CD4-positive, alpha-beta T cell treated with Interleukin-12 subunit alpha and Interleukin-12 subunit beta, for 1 hour (primary cell): ENCODE results near the gene TRMT112.

ENCODE experiments used
- DNase-seq: peaks from one replicate; pipeline ENCODE4 v3.0.0-alpha.2; 2020

The TRMT112 gene

GRCh38 chr11:64317325-64317960, at the start of gene TRMT112:
Gene TRMT112, minus strand, starts transcription at chr11:64317559. Its CDS starts 33 bp downstream, at chr11:64317526.
- peak; percentile 98 for DNase-seq

DNA sequence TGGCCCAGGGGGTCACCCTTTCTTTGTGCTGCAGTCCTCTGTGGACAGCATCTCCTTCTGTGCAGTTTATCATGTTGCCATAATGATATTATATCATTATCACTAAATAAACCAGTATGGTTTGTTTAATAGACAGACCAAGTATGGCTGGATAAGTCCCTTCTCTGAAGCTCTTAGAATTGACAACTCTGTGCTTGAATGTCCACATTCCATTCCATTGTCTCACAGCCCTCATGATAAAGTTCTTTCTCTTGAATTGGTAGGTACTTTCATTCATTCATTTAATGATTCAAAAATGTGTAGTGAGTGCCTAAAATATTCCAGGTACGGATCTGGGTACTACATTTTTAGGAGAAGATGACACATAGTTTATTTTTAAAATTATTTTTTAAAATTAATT, 49.4 kb upstream of the TRMT112 start:
- DNase-seq, result no peak

GRCh38 chr11:64364911-64365310, 47.6 kb upstream of the TRMT112 start:
- no peak for DNase-seq

- no peak for DNase-seq
Observed at GRCh38 chr11:64364435-64364834, 47.1 kb upstream of the TRMT112 start.

- no peak for DNase-seq
Observed at GRCh38 chr11:64362339-64362738, 45.0 kb upstream of the TRMT112 start.

DNA sequence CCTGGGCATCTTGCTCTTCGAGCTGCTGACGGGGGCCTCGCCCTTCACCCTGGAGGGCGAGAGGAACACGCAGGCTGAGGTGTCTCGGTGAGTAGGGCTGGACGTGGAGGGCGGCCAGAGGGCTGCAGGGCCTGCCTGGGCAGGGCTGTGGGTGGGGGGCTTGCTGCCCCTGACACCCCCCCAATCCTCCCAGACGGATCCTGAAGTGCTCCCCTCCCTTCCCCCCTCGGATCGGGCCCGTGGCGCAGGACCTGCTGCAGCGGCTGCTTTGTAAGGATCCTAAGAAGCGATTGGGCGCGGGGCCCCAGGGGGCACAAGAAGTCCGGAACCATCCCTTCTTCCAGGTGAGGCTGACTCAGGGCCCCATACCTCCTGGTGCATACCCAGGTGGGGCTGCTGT, 44.3 kb upstream of the TRMT112 start:
- no peak for DNase-seq

DNA sequence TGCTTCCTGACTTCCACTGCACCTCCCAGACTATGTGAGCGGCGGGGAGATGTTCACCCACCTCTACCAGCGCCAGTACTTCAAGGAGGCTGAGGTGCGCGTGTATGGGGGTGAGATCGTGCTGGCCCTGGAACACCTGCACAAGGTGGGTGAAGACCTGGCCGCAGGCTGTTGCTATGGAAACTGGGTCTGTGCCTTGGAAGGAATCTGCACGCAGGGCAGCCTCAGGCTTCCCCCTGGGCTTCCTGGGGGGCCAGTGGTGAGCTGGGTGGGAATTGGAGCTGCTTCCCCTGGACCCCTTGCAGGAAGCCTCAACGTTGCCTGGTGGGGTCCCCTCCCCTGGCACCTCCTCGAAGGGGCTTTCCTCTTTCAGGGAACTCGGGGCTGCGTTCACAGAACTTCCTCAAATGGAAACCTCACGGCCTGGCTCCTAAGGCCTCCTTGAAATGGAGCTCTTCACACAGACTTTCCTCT, 43.1 kb upstream of the TRMT112 start:
- no peak for DNase-seq

DNA sequence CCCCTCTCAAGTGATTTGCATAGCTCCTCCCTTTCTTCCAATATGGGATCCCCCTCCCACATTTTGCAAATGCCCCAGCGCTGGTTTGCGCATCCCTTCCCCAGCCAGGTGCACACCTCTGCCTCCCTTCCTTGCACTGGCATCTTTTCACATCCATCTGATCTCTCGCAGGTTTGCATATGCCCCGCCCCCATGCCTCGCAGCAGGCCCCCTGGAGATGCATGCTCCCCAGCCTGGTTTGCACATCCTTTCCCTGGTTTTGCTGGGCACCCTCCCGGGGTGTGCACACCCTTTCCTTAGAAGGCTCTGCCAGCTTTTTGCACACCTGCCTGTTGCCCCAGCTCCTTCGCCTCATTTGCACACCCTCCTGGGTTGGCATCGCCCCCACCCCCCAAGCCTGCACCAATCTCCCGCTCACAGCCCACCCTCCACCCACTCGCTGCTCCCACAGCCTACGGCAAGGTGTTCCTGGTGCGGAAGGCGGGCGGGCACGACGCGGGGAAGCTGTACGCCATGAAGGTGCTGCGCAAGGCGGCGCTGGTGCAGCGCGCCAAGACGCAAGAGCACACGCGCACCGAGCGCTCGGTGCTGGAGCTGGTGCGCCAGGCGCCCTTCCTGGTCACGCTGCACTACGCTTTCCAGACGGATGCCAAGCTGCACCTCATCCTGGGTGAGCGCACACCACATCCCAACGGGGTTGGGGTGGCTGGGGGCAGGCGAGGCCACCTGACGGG, 42.5 kb upstream of the TRMT112 start:
- no peak for DNase-seq

GRCh38 chr11:64358907-64359711, 41.8 kb upstream of the TRMT112 start, which contains the start of gene RPS6KA4:
Gene RPS6KA4, plus strand, starts transcription at chr11:64359162. Its CDS starts 74 bp downstream, at chr11:64359236.
- peak; percentile 47 for DNase-seq

DNA sequence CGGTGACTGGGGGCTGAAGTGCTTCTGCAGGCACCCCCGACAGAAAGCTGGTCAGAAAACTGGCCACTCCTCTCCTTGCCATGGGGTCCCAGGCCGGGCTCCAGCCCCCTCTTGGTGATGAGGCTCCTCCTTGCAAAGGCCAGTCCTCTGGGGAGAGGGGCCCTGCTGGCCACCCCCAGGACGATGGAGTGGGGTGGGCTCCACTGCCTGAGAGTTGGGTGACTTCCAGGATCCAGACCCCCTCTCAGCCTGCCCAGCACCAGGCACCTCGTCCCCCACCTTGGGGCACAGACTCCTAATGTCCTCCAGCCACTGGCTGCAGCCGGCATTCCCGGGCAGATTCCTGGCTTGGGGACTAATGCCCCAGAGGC, 41.2 kb upstream of the TRMT112 start:
- no peak for DNase-seq

DNA sequence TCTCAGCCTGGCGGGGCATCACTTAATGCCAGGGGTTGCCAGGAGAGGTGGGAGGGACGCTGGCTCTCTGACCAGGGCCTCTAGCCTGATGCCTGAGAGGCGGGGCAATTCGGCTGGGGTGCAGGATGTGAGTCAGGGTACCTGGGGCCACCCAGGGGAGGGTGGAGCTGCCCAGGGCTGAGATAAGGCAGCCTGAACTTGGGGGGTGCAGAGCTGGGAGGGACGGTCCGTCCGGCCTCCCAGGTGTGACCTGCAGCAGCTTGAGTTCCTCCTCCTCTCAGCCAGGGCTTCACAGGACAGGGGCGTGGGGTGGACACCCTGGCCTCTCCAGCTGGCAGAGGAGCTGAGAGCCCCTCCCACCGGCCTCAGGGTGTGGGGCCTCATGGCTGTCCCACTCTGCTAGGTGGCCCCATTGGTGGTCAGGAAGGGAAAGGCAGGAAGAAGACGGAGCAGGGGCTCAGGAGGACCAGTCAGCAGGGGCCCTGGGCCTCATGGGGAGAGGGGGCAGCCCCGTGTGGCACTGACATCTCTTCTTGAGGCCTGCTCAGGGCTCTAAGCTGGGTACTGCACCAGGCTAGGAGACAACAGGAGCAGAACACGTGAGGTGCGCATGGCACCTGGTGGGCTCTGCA, 40.7 kb upstream of the TRMT112 start:
- peak; percentile 30 for DNase-seq

DNA sequence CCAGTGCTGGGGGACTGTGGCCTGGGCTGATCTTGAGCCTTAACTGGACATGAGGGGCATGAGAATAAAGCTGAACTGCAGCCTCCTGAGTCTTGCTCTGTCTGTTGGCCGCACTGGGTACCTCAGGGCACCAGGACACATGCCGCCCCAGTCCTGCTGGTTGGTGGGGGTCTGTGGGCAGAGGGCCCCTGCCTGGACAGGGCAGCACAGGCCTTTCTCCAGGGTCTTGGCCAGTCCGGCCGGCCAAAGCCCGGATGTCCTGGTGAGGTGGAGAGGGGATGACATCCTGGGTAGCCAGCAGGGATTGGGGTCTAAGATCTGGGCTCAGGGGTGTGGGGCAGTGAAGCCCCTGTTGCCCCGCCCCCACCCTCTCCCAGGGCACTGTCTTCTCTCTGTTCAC, 40.1 kb upstream of the TRMT112 start:
- DNase-seq, result no peak

DNA sequence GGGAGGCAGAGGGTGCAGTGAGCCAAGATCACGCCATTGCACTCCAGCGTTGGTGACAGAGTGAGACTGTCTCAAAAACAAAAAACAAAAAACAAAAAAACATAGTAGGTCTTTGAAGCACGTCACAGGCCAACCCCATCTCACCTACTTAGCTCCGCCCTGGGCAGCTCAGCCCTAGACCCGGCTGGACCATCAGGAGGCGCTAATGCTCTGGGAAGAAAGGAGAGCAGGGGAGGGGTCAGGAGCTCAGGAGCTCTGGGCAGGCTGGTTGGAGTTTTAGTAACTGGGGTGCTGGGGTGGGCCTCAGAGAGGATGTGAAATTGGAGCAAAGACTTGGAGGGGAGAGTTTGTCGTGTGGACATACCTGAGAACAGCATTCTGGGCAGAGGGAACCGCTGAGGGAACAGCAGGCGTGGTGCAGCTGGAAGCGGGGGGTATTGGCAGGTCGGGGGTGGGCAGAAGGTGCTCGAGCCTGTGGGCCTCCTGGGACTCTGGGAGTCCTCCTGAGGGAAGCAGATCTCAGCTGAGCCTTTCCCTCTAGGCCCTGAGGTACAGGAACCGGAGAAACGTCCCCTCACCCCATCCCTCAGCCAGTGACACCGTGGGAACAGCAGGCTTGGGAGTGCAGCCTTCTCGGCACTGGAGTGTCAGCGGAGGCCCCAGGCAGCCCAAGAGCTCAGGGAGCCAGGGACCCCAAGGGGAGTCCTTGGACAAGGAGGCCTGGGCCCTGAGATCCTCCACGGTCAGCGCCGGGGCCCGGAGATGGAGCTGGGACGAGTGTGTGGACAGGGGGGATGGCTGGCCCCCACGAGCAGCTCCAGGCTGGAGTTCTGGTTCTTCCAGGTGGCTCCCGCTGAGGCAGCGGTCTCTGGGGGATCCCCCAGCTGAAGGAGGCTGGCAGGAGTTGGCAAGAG, 39.4 kb upstream of the TRMT112 start:
- DNase-seq, result peak; percentile 36

GRCh38 chr11:64355078-64355940, 38.0 kb upstream of the TRMT112 start:
- peak; percentile 36 for DNase-seq

- no peak for DNase-seq
Observed at GRCh38 chr11:64353715-64354506, 36.6 kb upstream of the TRMT112 start.

- DNase-seq, result no peak
Observed at GRCh38 chr11:64352995-64353714, 35.8 kb upstream of the TRMT112 start.

- DNase-seq, result no peak
Observed at GRCh38 chr11:64352099-64352994, 35.0 kb upstream of the TRMT112 start.

DNA sequence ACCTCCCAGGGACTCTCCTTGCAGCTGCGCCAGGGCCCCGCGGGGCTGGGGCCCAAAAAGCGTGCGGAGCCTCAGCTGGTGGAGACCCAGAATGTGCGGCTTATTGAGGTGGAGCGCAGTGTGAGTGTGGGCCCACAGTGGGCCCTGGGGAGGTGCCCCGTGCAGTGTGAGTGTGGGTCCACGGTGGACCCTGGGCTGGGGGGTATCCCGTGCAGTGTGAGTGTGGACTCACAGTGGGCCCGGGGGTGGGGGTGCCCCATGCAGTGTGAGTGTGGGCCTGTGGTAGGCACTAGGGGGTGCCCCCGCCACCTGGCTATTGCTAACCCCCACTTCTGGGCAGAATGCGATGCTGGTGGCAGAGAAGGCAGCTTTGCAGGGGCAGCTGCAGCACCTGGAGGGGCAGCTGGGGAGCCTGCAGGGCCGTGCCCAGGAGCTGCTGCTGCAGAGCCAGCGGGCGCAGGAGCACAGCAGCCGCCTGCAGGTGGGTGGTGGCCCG, 33.8 kb upstream of the TRMT112 start:
- no peak for DNase-seq
